Measurements from ENCODE around the gene LAMA5. TPM values are rescaled to one million over a fixed set of nuclear protein-coding genes. Genes with fewer than 3 reads are reported as not detected.

Gene LAMA5
- total and polyA plus RNA-seq, 2 donors (not counting 1 experiment from before 2014, with no cell fraction given) = 52.9 to 83.5 TPM

- Mint-ChIP-seq H3K9me3 (ENCODE audit: insufficient read depth) (no peaks in the 10 kb centered on the region), H3K4me1 (peaks cover 23% of the 10 kb centered on the region), H3K27ac (peak overlapping the region; percentile 15), H3K4me3 (peak overlapping the region; percentile 87), H3K27me3 (no peaks in the 10 kb centered on the region)
- H3K4me3 ChIP-seq (ENCODE audit: control extremely low read depth in 1 of 5, extremely low read depth in 1 of 5, insufficient read depth in 1 of 5, low read depth in 2 of 5, low read length in 4 of 5) = no peak overlapping the region
- H3K4me1 ChIP-seq (ENCODE audit: control insufficient read depth in 2 of 2, insufficient read depth in 2 of 2, low read length in 2 of 2) = peaks cover 15 to 29% of the 10 kb centered on the region in 2 donors
- H3K36me3 ChIP-seq (replicated peaks in 1 of 2; ENCODE audit: control extremely low read depth in 1 of 2, control insufficient read depth in 1 of 2, extremely low read depth in 1 of 2, insufficient read depth in 2 of 2, low read length in 1 of 2) = peaks cover 0 to 50% of the 10 kb centered on the region in 2 experiments
- ChIA-PET POLR2A (interaction anchor here (0.6 kb wide), 1 partner anchor 57 kb away, joined by 3 read pairs; no protein-coding TSS in a partner anchor), CTCF (interaction anchor here (1.9 kb wide), 1 partner anchor 63 kb away, joined by 5 read pairs; no protein-coding TSS in a partner anchor)
- H3K27ac ChIP-seq (ENCODE audit: low read length in 2 of 2) = no peak overlapping the region
- 92% methylated on average over 16 of the region's 18 CpGs for WGBS (ENCODE audit: insufficient coverage)
- DNase-seq (no peak), ATAC-seq (ENCODE audit: low read depth) (no peak)
- no peaks in the 10 kb centered on the region for H3K27me3 ChIP-seq (replicated peaks in 1 of 4; ENCODE audit: control extremely low read depth in 1 of 4, control insufficient read depth in 3 of 4, insufficient read depth in 4 of 4, low read length in 3 of 4)
- peaks cover 34% of the 10 kb centered on the region for H3K79me2 ChIP-seq (ENCODE audit: control insufficient read depth, insufficient read depth, low read length)
- no peak for TF ChIP-seq CTCF (IDR thresholded peaks at IDR 0.05)
- TF ChIP-seq EZH2 (IDR thresholded peaks at IDR 0.05; ENCODE audit: borderline replicate concordance, insufficient read depth, low read depth, low read length, poor library complexity, severe bottlenecking) = no peak
- no peak overlapping the region for H2AFZ ChIP-seq (ENCODE audit: insufficient read depth, low read depth, low read length, poor library complexity, severe bottlenecking)
- intact Hi-C loops (cut with micrococcal nuclease) = loop anchor here (10.0 kb wide), 1 partner anchor 340 kb away; the partner anchor contains the start of gene SLCO4A1
- no peaks in the 10 kb centered on the region for H3K9me3 ChIP-seq (ENCODE audit: control extremely low read depth in 1 of 3, control insufficient read depth in 2 of 3, insufficient read depth in 1 of 3, low read length in 2 of 3)
- H3K4me2 ChIP-seq (replicated peaks; ENCODE audit: low read depth, low read length, poor library complexity, severe bottlenecking) = peak overlapping the region; percentile 100
- H4K20me1 ChIP-seq (ENCODE audit: control insufficient read depth, insufficient read depth, low read length, poor library complexity, severe bottlenecking) = peaks cover 56% of the 10 kb centered on the region
- no peak overlapping the region for H3K9ac ChIP-seq (ENCODE audit: low read length)
Observed at GRCh38 chr20:62305149-62305764, 61.9 kb downstream of the LAMA5 start.

All from B cell (primary cell).